Measurements from ENCODE around the gene IL10RA. TPM values are rescaled to one million over a fixed set of nuclear protein-coding genes. Genes with fewer than 3 reads are reported as not detected.

IL10RA gene
- total and polyA plus RNA-seq, 2 experiments from 2014 or later, result 0.10 TPM; not detected in 1

DNA sequence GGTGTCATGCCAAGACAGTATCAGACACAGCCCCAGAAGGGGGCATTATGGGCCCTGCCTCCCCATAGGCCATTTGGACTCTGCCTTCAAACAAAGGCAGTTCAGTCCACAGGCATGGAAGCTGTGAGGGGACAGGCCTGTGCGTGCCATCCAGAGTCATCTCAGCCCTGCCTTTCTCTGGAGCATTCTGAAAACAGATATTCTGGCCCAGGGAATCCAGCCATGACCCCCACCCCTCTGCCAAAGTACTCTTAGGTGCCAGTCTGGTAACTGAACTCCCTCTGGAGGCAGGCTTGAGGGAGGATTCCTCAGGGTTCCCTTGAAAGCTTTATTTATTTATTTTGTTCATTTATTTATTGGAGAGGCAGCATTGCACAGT lies 14.6 kb downstream of the IL10RA start:
- Histone ChIP-seq H3F3A (replicated peaks; ENCODE audit: low read depth) (no peaks in the 10 kb centered on the region), H3K36me3 (ENCODE audit: insufficient read depth) (no peaks in the 10 kb centered on the region), H3K27ac (ENCODE audit: low read depth) (no peak overlapping the region), H3K79me2 (replicated peaks; ENCODE audit: insufficient read depth) (no peaks in the 10 kb centered on the region), H3K4me1 (ENCODE audit: insufficient read depth) (peaks cover 4% of the 10 kb centered on the region; the same call in 1 of the 2 replicates), H2AFZ (no peak overlapping the region), H3K27me3 (ENCODE audit: insufficient read depth) (no peaks in the 10 kb centered on the region), H3K4me3 (no peak overlapping the region), H3K9me2 (ENCODE audit: insufficient read depth) (no peaks in the 10 kb centered on the region), H4K20me1 (replicated peaks; ENCODE audit: insufficient read depth) (no peaks in the 10 kb centered on the region), H3K4me2 (no peak overlapping the region)
- ATAC-seq (no peak), DNase-seq (ENCODE audit: low spot score) (no peak)
- H3K36me3 Mint-ChIP-seq (ENCODE audit: low read depth), result no peaks in the 10 kb centered on the region
- no peak overlapping the region for H3K4me3 Mint-ChIP-seq
- H3K9me3 Mint-ChIP-seq, result no peaks in the 10 kb centered on the region
- no peak overlapping the region for H3K27ac Mint-ChIP-seq
- H3K27me3 Mint-ChIP-seq (ENCODE audit: insufficient read depth, low read depth, poor library complexity), result peaks cover 5% of the 10 kb centered on the region
- no peak for TF ChIP-seq EZH2phosphoT487 (IDR thresholded peaks at IDR 0.05; ENCODE audit: unreplicated experiment)
- TF ChIP-seq CREB1 (CRISPR knock-in tag; IDR thresholded peaks at IDR 0.05; ENCODE audit: low read depth), result no peak
- no peak for TF ChIP-seq EZH2 (IDR thresholded peaks at IDR 0.05; ENCODE audit: low read depth, unreplicated experiment)
- no peak for TF ChIP-seq NANOG (IDR thresholded peaks at IDR 0.05; ENCODE audit: borderline replicate concordance)
- no peak for TF ChIP-seq JUNB (IDR thresholded peaks at IDR 0.05; ENCODE audit: unreplicated experiment)
- H3K4me1 Mint-ChIP-seq, result peaks cover 10% of the 10 kb centered on the region

- peaks cover 10% of the 10 kb centered on the region for H3K4me1 Mint-ChIP-seq
- no peaks in the 10 kb centered on the region for H3K79me2 ChIP-seq (replicated peaks; ENCODE audit: insufficient read depth)
- H3K36me3 ChIP-seq (ENCODE audit: insufficient read depth), result no peaks in the 10 kb centered on the region
- H3K36me3 Mint-ChIP-seq (ENCODE audit: low read depth), result no peaks in the 10 kb centered on the region
- ATAC-seq, result no peak
- H3K27ac ChIP-seq (ENCODE audit: low read depth), result no peak overlapping the region
- no peak overlapping the region for H3K4me3 Mint-ChIP-seq
- no peak overlapping the region for H3K4me3 ChIP-seq
- TF ChIP-seq, protein P1, sequence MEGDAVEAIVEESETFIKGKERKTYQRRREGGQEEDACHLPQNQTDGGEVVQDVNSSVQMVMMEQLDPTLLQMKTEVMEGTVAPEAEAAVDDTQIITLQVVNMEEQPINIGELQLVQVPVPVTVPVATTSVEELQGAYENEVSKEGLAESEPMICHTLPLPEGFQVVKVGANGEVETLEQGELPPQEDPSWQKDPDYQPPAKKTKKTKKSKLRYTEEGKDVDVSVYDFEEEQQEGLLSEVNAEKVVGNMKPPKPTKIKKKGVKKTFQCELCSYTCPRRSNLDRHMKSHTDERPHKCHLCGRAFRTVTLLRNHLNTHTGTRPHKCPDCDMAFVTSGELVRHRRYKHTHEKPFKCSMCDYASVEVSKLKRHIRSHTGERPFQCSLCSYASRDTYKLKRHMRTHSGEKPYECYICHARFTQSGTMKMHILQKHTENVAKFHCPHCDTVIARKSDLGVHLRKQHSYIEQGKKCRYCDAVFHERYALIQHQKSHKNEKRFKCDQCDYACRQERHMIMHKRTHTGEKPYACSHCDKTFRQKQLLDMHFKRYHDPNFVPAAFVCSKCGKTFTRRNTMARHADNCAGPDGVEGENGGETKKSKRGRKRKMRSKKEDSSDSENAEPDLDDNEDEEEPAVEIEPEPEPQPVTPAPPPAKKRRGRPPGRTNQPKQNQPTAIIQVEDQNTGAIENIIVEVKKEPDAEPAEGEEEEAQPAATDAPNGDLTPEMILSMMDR (conservative IDR thresholded peaks at IDR 0.05; ENCODE audit: low read depth in 2 of 2), result no peak
- TF ChIP-seq REST (IDR thresholded peaks at IDR 0.05; ENCODE audit: unreplicated experiment), result no peak
- TF ChIP-seq EZH2 (IDR thresholded peaks at IDR 0.05; ENCODE audit: low read depth, unreplicated experiment), result no peak
- TF ChIP-seq STAT1 (IDR thresholded peaks at IDR 0.05; ENCODE audit: unreplicated experiment), result no peak
- TF ChIP-seq, protein P2, sequence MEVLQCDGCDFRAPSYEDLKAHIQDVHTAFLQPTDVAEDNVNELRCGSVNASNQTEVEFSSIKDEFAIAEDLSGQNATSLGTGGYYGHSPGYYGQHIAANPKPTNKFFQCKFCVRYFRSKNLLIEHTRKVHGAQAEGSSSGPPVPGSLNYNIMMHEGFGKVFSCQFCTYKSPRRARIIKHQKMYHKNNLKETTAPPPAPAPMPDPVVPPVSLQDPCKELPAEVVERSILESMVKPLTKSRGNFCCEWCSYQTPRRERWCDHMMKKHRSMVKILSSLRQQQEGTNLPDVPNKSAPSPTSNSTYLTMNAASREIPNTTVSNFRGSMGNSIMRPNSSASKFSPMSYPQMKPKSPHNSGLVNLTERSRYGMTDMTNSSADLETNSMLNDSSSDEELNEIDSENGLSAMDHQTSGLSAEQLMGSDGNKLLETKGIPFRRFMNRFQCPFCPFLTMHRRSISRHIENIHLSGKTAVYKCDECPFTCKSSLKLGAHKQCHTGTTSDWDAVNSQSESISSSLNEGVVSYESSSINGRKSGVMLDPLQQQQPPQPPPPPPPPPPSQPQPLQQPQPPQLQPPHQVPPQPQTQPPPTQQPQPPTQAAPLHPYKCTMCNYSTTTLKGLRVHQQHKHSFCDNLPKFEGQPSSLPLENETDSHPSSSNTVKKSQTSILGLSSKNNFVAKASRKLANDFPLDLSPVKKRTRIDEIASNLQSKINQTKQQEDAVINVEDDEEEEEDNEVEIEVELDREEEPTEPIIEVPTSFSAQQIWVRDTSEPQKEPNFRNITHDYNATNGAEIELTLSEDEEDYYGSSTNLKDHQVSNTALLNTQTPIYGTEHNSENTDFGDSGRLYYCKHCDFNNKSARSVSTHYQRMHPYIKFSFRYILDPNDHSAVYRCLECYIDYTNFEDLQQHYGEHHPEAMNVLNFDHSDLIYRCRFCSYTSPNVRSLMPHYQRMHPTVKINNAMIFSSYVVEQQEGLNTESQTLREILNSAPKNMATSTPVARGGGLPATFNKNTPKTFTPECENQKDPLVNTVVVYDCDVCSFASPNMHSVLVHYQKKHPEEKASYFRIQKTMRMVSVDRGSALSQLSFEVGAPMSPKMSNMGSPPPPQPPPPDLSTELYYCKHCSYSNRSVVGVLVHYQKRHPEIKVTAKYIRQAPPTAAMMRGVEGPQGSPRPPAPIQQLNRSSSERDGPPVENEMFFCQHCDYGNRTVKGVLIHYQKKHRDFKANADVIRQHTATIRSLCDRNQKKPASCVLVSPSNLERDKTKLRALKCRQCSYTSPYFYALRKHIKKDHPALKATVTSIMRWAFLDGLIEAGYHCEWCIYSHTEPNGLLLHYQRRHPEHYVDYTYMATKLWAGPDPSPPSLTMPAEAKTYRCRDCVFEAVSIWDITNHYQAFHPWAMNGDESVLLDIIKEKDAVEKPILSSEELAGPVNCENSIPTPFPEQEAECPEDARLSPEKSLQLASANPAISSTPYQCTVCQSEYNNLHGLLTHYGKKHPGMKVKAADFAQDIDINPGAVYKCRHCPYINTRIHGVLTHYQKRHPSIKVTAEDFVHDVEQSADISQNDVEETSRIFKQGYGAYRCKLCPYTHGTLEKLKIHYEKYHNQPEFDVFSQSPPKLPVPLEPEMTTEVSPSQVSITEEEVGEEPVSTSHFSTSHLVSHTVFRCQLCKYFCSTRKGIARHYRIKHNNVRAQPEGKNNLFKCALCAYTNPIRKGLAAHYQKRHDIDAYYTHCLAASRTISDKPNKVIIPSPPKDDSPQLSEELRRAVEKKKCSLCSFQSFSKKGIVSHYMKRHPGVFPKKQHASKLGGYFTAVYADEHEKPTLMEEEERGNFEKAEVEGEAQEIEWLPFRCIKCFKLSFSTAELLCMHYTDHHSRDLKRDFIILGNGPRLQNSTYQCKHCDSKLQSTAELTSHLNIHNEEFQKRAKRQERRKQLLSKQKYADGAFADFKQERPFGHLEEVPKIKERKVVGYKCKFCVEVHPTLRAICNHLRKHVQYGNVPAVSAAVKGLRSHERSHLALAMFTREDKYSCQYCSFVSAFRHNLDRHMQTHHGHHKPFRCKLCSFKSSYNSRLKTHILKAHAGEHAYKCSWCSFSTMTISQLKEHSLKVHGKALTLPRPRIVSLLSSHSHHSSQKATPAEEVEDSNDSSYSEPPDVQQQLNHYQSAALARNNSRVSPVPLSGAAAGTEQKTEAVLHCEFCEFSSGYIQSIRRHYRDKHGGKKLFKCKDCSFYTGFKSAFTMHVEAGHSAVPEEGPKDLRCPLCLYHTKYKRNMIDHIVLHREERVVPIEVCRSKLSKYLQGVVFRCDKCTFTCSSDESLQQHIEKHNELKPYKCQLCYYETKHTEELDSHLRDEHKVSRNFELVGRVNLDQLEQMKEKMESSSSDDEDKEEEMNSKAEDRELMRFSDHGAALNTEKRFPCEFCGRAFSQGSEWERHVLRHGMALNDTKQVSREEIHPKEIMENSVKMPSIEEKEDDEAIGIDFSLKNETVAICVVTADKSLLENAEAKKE (CRISPR knock-in tag; IDR thresholded peaks at IDR 0.05), result no peak
- no peak for TF ChIP-seq NANOG (IDR thresholded peaks at IDR 0.05; ENCODE audit: borderline replicate concordance)
- no peak for TF ChIP-seq POLR2AphosphoS5 (IDR thresholded peaks at IDR 0.05; ENCODE audit: low read depth)
- TF ChIP-seq EZH2phosphoT487 (IDR thresholded peaks at IDR 0.05; ENCODE audit: unreplicated experiment), result no peak
- no peaks in the 10 kb centered on the region for H3F3A ChIP-seq (replicated peaks; ENCODE audit: low read depth)
- peaks cover 4% of the 10 kb centered on the region; the same call in 1 of the 2 replicates for H3K4me1 ChIP-seq (ENCODE audit: insufficient read depth)
- no peak overlapping the region for H3K4me2 ChIP-seq
- H4K20me1 ChIP-seq (replicated peaks; ENCODE audit: insufficient read depth), result no peaks in the 10 kb centered on the region
- peaks cover 5% of the 10 kb centered on the region for H3K27me3 Mint-ChIP-seq (ENCODE audit: insufficient read depth, low read depth, poor library complexity)
- H3K9me3 Mint-ChIP-seq, result no peaks in the 10 kb centered on the region
- H2AFZ ChIP-seq, result no peak overlapping the region
- H3K27ac Mint-ChIP-seq, result no peak overlapping the region
- H3K27me3 ChIP-seq (ENCODE audit: insufficient read depth), result no peaks in the 10 kb centered on the region
- H3K9me2 ChIP-seq (ENCODE audit: insufficient read depth), result no peaks in the 10 kb centered on the region
- DNase-seq (ENCODE audit: low spot score), result no peak
Observed at GRCh38 chr11:118001494-118001971, 15.3 kb downstream of the IL10RA start.
